H1 (cell line): Measurements from ENCODE around the gene MYD88. TPM values are rescaled to one million over a fixed set of nuclear protein-coding genes. Genes with fewer than 3 reads are reported as not detected.

Experiments
- CHD7 ChIP-seq: fragments of 300-600 bp; sonication (generic); IDR thresholded peaks from 2 replicates; pipeline ENCODE4 v1.7.1; 2012; ENCODE audit warnings: low read length, moderate library complexity, mild to moderate bottlenecking, inconsistent platforms; ENCODE audit not compliant: insufficient replicate concordance
- polyA plus RNA-seq, 7 experiments: library from polyadenylated mRNA; depleted of rRNA in 3 of 7; stranded (reverse) in 5 of 7; unstranded in 2 of 7; fragments of >200 nt in 5 of 7; fragments of 200-250 nt in 2 of 7; gene quantifications; 1 replicate in 5 of 7; 2 replicates in 1 of 7; 4 replicates in 1 of 7; pipeline versions ENCODE4 v1.2.1 to v1.2.3, GENCODE V29; 2011 to 2013; ENCODE audit warnings: missing spikeins in 2 of 7, mixed read lengths in 2 of 7
- total RNA-seq: library from RNA; stranded (reverse); fragmentation: NEBNext Ultra II Directional; extraction: Animal tissue kit (Norgen Biotek cat#: 25700); gene quantifications from 2 replicates; pipeline ENCODE4 v1.2.1, GENCODE V29; 2021

Gene MYD88
- total and polyA plus RNA-seq, 2 of the 8 experiments (the other 6 are each of a cell fraction or from before 2014, with no cell fraction given), result 22.1 to 22.5 TPM

GRCh38 chr3:38129058-38129457, 9.4 kb upstream of the MYD88 start (continued):
- TF ChIP-seq CHD7, result no peak
